T-helper 1 cell (primary cell): ENCODE results near the gene ARMH3.
"Not testable (repeated sequence)": the region's sequence is repeated elsewhere in the genome, so short reads cannot be mapped to it uniquely, and the experiment has no call there.

ENCODE experiments used
- DNase-seq, 5 donors: peaks; one replicate each; pipeline ENCODE4 v3.0.0-alpha.2; 2012 to 2020
- total RNA-seq, 4 donors: gene quantifications; one replicate each; lab custom pipeline; 2026; lab: John Stamatoyannopoulos, UW

The ARMH3 gene, protein sequence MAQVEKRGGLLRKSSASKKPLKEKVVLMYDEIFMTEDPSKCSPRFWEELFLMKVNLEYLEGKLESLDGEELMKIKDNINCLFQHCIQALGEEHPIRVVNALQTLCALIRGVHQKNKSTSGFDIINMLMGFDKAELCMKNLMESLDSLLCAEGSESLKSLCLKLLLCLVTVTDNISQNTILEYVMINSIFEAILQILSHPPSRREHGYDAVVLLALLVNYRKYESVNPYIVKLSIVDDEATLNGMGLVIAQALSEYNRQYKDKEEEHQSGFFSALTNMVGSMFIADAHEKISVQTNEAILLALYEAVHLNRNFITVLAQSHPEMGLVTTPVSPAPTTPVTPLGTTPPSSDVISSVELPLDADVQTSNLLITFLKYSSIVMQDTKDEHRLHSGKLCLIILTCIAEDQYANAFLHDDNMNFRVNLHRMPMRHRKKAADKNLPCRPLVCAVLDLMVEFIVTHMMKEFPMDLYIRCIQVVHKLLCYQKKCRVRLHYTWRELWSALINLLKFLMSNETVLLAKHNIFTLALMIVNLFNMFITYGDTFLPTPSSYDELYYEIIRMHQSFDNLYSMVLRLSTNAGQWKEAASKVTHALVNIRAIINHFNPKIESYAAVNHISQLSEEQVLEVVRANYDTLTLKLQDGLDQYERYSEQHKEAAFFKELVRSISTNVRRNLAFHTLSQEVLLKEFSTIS
- total RNA-seq, result 28.6 to 53.5 (median 44.1) reads per million in 4 donors

DNA sequence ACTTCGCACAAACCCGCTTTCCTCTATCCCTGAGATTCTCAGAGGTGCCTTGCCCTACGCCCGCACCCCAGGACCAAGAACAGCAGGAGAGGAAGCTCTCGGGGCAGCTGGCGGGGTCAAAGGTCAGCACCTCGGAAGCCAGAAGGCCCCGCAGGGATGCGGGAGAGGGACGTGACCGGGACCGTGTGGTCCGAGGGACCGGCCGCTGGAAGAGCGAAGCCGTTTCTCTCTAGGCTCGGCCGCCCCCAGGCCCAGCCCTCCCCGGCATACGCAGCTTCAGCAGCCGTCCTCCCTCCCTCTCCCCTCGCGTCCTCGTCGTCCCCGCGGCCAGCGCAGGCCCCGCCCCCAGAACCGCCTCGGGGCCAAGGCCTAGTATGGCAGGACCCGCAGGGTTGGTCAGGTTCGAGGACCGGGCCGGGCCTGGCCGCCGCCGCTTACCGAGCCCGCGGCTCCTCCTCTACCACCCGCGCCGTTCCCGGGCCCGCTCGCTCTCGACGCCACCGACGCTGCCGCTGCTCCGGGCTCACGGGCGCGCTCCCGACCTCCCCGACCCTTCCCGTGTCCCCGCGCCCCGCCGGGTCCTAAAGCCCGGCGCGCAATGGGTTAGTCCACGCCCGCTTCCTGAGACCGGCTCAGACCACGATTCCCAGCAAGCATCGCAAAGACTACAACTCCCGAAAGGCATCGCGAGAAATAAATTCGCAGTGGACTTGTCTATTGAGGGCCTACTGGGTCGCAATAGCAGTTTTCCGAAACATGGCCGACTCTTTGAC is at the start of gene ARMH3:
Gene ARMH3, minus strand, starts transcription at position 527 of the 773 bp plus-strand sequence. CDS start 16,059 bp downstream, outside the sequence.
- peak; percentile 70 to 96 (median 80) for DNase-seq

GRCh38 chr10:102102421-102102820 is 46.4 kb upstream of the ARMH3 start:
- no peak for DNase-seq

DNA sequence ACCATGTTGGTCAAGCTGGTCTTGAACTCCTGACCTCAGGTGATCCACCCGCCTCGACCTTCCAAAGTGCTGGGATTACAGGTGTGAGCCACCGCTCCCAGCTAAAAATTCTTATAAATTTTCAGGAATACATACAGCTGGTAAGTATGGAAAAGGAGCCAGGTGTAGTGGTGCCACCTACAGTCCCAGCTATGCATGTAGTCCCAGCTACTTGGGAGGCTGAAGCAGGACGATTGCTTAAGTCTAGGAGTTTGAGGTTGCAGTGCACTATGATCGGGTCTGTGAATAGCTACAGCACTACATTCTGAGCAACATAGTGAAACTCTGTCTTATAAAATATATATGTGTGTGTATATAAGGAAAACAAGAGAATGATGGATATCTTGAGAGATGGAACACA is 45.2 kb upstream of the ARMH3 start:
- DNase-seq, result no peak

GRCh38 chr10:102096449-102096848 is 40.5 kb upstream of the ARMH3 start:
- DNase-seq, result no peak

DNA sequence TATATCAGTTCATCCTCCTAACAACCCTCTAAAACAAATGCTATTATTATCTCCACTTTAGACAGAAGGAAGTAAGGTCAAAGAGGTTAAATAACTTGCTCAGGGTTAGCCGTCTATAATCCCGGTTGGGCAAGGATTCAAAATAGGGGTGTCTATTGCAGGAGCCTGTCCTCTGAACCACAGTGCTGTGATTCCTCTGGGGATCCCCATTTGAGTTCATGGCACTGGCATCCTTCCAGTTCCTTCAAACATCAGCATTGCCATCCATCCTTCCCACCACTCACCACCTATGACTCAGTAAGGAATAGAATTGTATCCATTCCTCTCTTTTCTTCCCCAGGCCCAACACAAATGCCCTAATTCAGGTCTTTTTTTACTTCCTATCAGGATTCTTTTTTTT is 34.8 kb upstream of the ARMH3 start:
- DNase-seq, result no peak

DNA sequence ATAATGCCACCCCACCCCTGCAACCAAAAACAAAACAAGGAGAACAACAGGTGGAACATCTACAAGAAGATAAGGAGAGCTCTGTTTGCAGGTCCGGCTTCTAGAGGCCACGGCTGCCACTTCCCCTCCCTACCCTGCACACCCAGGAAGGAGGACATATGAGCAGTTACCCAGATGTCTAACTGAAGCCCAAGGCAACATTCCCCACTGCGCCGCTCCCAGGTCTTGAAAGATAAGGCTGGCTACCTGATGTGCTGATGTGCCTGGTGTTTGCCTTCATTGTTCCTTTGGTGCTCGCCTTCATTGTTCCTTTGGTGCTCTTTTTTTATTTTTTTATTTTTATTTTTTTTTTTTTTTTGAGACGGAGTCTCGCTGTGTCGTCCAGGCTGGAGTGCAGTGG is 30.2 kb upstream of the ARMH3 start:
- DNase-seq, result no peak

GRCh38 chr10:102085336-102085735 is 29.4 kb upstream of the ARMH3 start:
- DNase-seq, result no peak

DNA sequence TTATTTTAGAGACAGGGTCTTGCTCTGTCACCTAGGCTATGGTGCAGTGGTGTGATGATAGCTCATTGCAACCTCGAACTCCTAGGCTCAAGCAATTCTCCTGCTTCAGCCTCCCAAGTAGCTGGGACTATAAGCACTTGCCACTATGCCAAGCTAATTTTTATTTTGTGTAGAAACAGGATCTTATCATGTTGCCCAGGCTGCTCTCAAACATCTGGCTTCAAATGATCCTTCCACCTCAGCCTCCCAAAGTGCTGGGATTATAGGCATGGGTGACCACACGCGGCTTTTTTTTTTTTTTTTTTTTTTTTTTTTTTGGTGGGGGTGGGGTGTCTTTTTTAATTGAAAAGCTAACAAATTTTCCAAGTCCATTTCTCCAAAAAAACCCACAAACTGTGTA is 27.6 kb upstream of the ARMH3 start:
- DNase-seq, result no peak

- peak; percentile 47 to 80 (median 70) for DNase-seq
These were observed 16.9 kb upstream of the ARMH3 start for GRCh38 chr10:102072673-102073527.

DNA sequence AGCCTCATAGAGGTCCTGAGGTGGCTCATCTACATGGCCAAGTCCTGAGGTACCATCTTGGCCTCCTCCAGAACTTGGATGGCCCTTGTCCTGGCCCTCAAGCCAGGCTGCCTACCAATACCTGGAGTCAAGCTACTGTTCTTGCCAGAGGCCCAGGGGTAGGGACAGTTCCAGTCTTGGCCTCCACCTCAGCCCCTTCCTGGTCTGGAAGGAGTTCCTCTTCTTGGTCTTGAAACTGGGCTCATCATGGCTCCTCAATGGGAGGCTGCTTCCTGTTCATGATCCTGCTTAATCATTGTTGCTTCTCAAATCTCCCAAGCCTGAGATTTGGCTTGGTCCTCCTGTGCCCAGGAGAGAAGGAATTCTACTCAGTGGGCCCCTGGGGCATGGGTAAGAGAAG is 13.1 kb upstream of the ARMH3 start:
- DNase-seq, result no peak

DNA sequence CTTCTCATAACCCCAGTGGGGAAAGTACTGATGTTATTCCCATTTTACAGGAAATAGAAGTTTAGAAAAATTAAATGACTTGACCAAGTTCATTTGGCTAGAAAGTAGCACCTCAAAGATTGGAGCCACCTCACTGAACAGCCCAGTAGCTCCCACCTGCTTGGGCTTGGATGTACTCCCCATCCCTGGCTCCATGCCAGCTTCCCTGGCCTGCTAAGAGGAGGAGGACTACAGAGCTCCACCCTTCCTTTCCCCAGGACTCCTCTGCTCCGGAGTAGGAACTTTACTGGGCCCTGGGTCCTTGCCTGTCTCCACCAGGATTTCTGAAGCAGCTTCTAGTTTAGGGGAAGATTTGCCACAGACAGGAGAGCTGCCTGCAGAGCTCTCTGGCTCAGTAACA is 12.2 kb upstream of the ARMH3 start:
- DNase-seq, result no peak

GRCh38 chr10:102067091-102067916 is 11.3 kb upstream of the ARMH3 start:
- no peak for DNase-seq

DNA sequence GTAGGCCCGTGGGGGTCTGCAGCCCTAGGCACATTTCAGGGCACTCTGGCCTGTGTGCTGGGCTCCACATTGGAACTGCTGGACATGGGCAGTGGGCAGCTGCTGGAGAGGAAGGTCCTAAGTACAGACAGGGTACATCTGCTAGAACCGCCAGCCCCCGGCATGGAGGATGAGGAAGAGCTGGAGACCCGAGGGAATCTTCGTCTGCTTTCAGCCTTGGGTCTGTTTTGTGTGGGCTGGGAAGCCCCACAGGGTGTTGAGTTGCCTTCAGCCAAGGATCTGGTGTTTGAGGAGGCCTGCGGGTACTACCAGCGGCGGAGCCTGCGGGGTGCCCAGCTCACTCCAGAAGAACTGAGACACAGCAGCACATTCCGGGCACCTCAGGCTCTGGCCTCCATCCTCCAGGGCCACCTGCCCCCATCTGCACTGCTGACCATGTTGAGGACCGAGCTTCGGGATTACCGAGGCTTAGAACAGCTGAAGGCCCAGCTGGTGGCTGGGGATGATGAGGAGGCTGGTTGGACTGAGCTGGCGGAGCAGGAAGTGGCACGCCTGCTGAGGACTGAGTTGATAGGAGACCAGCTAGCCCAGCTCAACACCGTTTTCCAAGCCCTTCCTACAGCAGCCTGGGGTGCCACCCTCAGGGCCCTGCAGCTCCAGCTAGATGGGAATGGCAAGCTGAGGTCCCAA is 10.6 kb upstream of the ARMH3 start:
- DNase-seq, result no peak

DNA sequence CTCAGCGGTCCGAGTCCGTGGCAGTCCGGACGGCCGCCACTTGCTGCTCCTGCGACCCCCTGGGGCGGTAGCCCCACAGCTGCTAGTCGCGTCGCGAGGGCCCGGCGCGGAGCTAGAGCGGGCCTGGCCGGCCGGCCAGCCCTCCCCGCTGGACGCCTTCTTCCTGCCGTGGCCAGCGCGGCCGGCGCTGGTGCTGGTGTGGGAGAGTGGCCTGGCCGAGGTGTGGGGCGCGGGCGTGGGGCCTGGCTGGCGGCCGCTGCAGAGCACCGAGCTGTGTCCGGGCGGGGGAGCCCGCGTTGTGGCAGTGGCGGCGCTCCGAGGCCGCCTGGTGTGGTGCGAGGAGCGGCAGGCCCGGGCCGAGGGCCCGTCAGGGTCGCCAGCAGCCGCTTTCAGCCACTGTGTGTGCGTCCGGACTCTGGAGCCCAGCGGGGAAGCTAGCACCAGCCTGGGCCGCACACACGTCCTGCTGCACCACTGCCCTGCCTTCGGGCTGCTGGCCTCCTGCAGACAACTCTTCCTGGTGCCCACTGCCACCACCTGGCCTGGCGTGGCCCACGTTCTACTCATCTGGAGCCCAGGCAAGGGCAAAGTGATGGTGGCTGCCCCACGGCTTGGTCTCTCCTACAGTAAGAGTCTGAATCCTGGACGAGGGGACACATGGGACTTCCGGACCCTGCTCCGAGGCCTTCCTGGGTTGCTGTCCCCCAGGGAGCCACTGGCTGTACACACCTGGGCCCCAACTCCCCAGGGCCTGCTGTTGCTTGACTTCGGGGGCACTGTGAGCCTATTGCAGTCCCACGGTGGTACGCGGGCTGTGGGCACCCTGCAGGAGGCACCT is 9.8 kb upstream of the ARMH3 start:
- DNase-seq, result peak in 2 of 5 donors; percentile 17 to 18

DNA sequence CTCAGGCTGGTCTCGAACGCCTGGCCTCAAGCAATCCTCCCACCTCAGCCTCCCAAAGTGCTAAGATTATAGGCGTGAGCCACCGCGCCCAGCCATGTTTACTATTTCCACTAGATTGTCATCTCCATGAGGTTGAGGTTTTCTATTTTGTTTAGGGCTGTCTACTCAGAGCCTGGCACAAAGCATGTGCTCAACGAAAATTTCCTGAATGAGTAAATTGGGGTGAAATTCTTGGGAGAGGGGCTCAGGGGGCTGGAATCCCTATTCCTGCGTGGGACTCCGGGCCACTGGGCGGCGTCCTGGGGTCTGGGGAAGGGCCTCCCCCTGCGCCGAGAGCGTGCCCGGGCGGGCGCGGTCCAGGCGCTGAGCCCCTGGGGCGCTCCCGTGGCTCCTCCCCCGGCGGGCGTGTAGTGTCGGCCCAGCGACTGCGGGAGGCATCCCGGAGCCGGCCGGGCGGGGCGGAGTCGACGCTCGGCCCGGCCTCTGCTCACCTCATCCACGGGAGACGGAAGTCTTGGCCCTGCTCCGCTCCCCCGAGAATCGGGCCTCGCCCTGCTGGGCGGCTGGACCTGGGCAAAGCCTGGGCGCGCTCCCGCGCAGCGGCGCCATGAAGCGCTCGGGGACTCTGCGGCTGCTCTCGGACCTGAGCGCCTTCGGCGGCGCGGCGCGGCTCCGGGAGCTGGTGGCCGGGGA is 9.0 kb upstream of the ARMH3 start, which contains the start of gene HPS6:
Gene HPS6, plus strand, starts transcription at position 482 of the 693 bp plus-strand sequence. Its CDS starts 126 bp downstream, at position 608.
- DNase-seq, result peak; percentile 79 to 93 (median 81)

DNA sequence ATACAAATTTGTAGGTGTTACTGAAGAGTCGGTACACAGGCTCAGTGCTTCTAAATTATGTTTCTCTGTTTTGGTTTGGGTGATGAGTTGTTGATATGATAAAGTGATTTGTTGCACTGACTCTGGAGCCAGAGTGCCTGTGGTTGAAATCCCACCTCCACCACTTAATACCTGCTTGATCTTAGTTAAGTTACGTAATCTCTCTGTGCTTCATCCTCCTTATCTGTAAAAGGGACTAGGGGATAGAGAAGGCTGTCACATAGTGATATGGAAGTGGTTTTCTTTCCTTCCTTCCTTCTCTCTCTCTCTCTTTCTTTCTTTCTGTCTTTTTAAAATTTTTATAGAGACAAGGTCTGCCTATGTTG is 8.5 kb upstream of the ARMH3 start:
- no peak for DNase-seq

- no peak for DNase-seq
These were observed 4.0 kb upstream of the ARMH3 start for GRCh38 chr10:102059987-102060386.

DNA sequence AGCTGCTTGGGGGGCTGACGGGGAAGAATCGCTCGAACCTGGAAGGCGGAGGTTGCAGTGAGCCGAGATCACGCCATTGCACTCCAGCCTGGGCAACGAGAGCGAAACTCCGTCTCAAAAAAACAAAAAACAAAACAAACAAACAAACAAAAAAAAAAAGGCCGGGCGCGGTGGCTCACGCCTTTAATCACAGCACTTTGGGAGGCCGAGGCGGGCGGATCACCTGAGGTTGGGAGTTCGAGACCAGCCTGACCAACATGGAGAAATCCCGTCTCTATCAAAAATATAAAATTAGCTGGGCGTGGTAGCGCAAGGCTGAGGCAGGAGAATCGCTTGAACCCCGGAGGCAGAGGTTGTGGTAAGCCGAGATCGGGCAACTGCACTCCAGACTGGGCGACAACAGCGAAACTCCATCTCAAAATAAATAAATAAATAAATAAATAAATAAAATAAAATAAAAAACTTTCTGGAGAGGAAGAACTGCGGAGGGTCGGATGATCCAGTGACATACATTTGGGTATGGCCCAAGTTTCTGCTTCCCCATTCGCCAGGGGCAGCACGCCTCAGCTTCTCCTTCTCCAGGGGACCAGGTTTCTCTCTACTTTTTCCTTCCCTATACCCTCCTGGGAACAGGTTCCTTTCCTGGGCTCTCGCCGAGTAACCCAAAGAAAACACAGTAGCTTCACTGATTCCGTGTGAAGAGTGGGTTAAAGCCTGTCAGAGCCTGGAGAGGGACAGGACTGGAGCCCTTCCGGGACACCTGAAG is 909 bp downstream of the ARMH3 start:
- DNase-seq, result not testable (repeated sequence)
